HS-5 (cell line): ENCODE measurements around the gene CDK11B.
"Not testable (repeated sequence)": the region's sequence is repeated elsewhere in the genome, so short reads cannot be mapped to it uniquely, and the experiment has no call there.

Experiments used
- DNase-seq: peaks from one replicate; pipeline ENCODE4 v3.0.0-alpha.2; 2012; ENCODE audit warnings: low read depth

The CDK11B gene

DNA sequence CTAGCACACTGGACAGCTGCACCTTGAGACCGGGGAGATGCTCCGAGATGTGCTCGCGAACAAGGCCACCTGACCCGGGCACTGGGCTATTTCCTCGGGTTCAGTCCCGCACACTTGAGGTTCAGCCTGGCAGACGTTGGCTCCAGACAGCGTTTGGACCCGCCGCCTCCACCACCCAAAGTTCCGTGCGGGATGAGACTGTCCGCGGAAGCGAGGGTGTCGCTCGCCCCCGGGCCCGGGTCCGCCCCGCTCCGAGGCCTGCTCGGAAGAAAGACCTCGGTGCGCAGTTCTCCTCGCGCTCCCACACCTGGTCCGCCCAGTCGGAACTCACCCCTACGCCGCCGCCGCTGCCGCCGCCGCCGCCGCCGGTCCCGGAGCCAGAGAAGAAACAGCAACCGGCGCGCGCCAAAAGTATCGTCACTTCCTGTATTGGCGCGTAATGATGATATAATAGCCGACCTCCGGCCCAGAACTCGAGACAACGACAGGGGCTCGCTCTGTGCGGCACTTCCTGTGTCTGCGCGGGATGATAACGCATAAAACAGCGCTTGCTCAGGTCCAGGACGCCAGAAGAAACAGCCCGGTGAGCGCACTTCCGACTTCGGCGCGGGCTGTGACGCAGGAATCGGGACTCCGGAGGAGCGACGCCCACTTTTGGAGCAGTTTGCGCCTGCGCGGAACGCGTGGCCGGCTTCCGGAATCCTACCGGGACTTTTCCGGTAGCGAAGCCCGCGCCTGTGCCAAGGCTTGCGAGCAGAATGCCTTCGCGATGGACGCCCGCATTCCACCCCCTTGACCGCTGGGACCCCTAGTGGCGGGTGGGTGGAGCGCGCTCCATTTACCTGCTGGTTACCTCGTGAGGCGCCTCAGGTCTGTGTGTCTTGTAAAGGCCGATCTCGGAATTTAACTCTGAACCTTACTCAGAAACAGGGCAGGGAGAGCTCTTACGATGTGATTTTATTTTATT lies at the start of gene CDK11B:
Gene CDK11B (minus strand): TSS at position 422 of the 967 bp plus-strand sequence. CDS start 1,519 bp downstream, outside the sequence.
- peak; percentile 96 for DNase-seq

DNA sequence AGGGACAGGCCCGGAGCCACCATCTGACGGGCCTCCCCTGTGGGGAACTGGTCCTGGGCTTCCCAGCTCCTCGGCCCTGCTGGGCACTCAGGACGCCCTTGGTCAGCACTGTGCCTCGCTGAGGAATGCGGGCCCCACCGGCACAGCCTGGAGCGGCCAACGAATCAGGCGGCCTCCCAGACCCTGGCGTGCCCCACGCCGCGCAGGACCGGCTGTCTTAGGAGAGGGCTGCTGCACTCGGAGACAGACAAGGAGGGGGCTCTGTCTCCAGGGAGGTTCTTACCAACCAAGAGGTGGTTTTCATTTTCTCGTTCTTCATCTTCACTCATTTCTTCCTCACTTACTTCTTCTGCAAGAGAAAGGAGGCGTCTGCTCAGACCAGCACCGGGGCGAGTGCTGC lies 49.1 kb upstream of the CDK11B start:
- DNase-seq = not testable (repeated sequence)

DNA sequence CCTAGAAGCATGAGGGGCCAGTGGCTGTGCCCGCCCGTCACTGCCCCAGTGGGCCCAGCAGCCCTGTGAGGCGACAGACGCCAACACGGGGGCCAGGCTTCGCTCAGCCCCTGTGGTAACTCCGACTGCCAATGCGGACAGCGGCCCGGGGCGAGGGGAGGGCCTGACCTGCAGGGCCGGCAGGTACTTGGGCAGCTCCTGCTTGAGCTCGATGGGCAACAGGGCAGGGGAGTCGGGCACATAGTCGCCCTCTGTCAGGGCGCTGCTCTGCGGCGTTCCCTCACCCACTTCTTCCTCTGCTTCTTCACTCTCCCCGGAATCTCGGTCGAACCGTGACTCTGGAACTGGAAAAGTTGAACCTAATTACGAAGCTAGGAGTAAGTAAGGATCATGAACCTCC lies 48.4 kb upstream of the CDK11B start:
- DNase-seq = not testable (repeated sequence)

DNA sequence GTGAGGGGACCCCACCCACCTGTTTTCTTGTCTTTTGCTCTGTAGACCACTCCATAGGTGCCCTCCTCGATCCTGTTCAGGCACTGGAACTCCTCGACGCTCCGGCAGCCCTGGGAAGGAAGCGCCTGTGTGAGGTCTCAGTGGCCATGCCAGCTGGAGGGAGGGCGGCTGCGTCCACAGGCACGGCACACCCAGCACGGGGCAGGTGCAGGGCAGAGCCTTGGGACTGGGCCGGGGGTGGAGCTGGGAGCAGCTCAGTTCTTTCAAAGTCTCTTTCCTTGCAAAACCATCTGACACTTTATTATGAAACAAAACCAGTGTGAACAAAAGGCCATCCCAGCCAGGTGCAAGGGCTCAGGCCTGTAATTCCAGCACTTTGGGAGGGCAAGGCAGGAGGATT lies 46.8 kb upstream of the CDK11B start:
- DNase-seq = not testable (repeated sequence)

DNA sequence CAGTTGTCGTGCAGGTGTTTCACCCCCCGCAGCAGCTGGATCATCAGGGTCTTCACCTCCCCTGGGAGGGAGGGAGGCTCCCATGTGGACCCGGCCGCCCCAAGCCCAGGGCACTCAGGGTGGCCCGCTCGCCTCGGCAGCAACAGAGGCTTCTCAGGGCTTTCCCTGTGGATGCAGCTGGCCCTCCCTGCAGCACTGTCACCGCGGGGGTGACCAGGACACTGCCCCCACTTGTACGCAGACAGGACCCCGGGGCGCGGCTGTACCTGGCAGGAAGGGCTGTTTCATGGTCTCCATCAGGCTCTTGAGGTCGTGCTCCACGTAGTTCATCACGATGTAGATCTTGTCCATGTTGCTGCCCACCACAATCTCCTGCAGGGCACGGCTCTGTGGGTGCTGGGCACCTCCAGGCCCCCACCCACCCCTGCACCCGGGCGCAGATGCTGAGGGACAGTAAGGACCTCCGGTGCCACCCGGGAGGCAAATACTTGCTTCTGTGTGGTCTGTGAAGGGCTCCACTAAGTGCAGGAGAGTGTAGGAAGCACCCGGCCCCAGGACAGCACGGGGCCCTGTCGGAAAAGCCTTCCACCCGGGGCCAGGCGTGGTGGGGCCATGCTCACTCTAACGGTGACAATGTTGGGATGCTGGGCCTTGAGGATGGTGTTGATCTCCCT lies 45.6 kb upstream of the CDK11B start:
- not testable (repeated sequence) for DNase-seq

DNA sequence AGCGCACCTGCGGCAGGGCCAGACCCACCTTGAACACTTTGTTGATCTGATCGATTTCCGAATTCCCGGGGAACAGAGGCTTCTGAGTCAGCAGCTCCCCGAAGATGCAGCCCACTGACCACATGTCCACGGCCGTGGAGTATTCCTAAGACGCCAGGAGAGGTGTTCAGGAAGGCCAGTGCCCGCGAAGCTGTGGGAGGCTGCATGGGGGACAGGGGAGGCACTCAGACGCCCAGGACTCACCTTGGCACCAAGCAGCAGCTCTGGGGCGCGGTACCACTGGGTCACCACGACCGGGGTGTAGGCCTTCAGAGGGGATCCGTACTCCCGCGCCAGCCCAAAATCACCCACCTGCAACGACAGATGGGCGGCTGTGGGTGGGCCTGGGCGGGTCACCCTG lies 45.0 kb upstream of the CDK11B start:
- no peak for DNase-seq

DNA sequence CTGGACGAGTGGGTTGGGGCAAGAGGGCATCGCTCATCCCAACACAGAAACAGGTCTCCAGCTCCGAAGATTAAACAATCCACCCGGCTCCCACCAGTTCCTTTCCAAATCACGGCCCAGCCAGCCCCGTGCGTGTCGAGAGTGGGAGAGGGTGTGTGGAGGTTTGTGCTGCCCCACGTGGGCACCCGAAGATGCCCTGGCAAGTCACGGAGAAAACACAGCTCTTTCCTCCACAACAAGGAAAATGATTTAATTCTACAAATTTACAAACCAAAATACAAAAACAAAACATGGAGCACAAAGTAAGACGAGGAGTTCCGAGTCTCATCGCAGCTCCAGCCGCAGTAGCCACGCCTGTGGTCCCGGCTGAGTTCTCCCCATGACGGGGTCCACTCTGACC lies 43.7 kb upstream of the CDK11B start:
- DNase-seq = not testable (repeated sequence)

DNA sequence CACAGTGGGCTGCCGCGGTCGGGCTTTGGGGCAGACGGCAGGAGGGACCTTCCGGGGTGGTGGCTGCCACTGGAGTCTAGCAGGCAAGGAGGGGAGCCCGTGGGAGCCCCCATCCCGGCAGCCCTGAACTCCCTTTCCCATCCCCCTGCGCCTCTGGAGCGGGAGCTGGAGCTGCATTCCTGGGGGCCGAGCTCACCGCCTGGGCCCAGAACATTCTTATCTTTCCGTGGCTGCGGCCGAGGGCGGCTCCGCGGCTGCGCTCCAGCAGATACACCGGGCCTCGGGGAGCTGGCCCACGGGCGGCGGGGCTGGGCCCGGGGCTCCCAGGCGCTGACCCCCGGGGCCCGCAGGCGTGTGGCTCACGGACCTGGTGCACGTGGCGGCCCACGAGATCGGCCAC lies 41.8 kb upstream of the CDK11B start:
- DNase-seq = not testable (repeated sequence)

DNA sequence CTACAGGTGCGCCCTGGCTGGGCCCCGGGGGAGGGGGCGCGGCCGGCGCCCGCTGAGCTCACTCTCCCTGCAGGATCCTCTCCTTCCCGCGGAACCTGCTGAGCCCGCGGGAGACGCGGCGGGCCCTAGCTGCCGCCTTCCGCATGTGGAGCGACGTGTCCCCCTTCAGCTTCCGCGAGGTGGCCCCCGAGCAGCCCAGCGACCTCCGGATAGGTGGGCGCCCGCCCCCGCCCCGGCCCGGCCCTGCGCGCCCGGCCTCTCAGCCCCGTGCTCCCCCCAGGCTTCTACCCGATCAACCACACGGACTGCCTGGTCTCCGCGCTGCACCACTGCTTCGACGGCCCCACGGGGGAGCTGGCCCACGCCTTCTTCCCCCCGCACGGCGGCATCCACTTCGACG lies 41.3 kb upstream of the CDK11B start:
- DNase-seq = not testable (repeated sequence)

DNA sequence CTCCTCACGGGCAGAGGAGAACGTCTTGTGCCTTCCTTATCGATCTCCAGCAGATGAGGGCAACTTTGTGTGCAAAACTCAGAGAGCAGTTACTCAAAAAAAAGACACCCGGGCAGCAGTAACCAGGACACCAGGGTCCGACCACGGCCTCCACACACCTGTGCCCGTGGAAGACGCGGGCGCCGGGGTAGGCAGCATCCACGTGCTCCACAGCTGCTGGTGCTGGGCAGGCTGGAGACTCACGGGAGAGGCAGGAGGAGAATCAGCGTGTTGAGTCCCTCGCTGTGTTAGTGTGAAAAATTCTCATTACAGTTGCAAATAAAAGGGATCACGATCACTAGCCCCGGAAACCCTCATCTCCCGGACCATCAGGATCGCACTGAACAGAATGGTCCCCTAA lies 40.3 kb upstream of the CDK11B start:
- not testable (repeated sequence) for DNase-seq

DNA sequence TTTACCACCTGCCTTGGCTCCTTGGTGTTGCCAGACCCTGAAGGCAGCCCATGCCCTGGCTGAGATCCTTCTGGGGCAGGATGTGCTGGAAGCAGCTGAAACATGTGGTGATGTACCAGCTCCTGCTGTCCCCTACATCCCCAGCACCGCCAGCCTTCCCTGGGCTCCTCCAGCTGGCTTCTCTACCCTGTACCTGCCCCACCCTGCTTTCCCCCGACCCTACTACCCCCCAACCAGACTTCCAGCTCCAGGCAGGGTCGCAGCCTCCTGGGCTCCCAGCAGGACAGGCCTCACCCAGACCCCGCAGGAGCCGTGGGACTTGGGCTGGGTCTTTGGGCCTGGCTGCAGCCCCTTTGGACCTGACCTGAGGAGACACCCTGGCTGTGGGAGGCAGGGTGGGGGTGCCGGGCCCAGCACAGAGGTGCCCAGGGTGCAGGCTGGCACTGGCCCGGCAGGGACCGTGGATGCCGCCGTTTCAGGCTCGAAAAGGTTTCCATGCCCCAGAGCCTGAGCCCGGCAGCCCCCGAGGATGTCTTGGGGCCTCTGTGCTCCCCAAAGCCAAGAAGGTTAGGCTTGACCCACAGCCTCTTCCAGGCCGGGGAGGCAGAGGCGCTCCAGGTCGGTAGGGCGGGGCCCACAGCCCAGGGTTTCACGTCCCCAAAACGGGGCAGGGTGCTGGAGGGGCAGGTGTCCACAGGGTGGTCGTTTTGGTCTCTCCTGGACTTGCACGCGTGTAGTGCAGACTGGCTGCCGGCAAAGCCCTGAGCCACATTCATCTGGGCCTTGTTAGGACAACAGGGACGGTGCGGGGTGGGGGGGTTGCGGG lies 38.8 kb upstream of the CDK11B start:
- not testable (repeated sequence) for DNase-seq

DNA sequence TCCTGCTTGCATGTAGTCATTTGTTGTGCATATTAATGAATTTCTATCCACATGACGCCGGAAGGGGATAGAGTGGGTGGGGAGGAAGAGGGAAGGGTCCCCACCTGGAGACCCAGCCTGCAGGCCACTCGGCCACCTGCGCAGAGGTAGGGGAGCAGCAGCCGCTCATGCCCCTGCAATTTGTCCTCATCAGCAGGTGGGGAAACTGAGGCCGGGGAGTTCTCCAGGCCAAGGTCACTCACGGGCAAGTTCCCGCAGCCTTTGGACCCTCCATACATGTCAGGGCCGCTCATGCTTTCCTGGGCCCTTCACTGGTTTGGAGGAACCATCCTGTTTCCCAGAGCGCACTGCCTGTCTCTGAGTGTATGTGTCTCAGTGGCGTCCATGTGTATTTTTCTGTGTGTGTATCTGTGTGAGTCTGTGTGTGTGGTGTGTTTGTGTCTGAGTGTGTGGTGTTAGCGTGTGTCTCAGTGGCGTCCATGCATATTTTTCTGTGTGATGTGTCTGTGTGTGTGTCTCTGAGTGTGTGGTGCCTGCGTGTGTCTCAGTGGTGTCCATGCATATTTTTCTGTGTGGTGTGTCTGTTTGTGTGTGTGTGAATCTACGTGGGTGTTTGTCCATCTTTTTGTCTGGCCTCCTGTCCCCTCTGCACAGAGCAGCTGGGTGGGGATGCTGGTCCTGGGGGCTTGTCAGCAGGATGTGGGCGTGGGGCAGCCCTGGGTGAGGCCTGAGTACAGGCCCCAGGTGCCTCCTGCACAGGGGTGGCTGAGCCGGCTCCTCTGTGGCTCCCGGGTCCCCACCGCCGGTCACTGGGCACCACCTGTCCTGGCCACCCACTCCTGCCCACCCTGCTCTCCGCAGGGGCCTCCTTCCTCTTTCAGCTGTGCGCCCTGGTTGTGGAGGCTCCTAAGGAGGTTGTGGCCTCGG lies 37.9 kb upstream of the CDK11B start:
- not testable (repeated sequence) for DNase-seq

DNA sequence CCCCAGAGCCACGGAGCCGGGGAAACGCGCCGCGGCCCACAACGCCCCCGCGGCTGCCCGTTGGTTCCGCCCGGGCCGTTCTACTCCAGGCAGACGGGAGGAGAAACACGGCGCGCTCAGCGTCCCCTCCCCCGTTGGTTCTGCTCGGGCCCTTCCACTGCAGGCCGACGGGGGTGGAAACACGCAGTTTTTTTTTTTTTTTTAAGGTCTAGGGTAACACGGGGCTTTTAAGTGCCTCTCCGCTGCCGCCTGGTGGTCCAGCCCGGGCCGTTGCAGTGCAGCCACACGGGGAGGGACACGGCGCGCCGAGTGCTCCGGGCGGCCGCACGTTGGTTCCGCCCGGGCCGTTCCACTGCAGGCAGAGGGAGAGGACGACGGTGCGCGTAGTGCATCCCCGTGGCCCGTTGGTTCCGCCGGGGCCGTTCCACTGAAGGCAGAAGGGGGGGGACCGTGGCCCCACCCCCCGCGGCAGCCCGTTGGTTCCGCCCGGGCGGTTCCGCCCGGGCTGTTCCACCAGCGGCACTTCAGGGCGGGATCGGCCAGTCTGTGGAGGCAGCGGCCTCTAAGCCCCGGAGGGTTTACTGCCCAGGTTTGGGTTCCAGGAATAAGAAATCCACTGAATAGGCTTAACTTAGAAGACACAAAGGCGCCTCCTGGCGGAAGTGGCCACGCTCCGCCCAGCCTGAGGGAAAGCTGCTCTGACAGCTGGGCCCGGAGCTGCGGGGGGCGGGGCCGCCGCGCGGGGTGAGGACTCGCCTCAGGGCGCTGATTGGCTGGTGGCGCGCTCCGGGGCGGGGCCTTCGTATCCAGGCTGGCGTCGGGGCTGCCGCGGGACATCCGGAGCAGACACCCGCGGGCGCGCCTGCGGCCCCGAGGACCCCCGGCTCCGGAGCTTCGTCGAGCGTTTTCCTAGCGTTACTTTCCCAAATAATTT lies 34.2 kb upstream of the CDK11B start, which contains the start of gene SLC35E2B:
Gene SLC35E2B (minus strand): TSS at position 82 of the 934 bp plus-strand sequence. CDS start 16,096 bp downstream, outside the sequence.
- peak; percentile 51 for DNase-seq

DNA sequence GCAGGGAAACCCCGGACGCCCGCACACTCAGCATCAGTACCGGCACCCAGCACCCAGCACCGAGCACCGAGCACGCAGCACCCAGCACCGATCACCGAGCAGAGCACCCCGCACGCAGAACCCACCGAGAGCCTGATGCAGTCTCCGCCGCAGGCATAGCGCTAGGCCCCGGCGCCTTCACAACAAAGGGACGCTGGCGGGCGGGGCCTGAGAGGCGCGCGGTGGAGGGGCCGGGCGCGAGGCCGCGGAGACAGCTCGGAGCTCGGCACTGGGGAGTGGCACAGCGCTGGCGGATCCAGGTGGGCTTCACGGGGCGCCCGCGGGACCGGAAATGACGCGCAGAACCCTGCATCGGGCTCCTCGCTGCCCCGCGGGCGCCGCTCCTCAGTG lies 33.5 kb upstream of the CDK11B start:
- not testable (repeated sequence) for DNase-seq

DNA sequence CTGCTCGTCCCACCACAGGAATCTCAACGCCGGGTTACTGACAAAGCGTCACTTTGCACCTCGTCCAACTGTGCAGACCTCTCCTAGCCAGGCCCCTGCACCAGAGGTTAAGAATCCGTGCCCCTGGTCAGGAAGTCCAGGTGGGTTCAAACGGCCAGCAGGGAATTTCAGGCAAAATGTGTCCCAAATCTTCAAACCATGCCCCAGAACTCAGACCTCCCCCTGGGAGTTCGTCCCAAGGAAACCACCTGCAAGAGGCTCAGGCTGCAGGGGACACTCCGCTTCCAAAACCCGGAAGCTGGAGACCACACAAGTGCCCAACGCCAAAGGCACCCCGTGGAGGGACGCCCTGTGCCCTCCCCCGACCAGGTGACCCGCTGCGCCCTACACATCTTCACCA lies 32.6 kb upstream of the CDK11B start:
- not testable (repeated sequence) for DNase-seq

DNA sequence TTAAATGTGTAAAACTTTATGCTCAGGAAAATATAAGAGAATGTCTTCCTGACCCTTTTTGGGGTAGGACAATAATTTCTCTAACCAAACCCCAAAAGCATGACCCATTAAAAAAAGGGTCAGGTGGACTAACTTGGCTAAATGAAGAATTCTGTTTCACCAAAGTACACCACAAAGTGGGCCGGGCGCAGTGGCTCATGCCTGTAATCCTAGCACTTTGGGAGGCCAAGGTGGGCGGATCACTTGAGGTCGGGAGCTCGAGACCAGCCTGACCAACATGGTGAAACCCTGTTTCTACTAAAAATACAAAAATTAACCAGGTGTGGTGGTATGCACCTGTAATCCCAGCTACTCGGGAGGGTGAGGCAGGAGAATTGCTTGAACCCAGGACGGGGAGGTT lies 30.7 kb upstream of the CDK11B start:
- not testable (repeated sequence) for DNase-seq

DNA sequence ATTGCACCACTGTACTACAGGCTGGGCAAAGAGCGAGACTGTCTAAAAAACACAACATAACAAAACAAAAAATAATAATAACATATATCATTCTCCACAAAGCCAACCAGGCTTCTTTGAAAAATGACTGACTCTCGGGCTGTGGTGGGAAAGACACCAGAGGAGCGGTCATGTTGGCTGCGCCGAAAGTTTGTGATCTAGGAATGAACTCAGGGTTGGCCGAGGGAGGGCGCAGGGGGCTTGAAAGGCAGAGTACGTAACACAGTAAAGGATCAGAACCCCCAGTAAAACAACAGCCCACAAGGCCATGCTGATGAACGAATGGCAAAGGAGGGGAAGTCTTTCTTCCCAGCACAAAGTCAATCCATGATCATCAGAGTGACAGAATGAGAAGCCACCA lies 29.0 kb upstream of the CDK11B start:
- DNase-seq = no peak

DNA sequence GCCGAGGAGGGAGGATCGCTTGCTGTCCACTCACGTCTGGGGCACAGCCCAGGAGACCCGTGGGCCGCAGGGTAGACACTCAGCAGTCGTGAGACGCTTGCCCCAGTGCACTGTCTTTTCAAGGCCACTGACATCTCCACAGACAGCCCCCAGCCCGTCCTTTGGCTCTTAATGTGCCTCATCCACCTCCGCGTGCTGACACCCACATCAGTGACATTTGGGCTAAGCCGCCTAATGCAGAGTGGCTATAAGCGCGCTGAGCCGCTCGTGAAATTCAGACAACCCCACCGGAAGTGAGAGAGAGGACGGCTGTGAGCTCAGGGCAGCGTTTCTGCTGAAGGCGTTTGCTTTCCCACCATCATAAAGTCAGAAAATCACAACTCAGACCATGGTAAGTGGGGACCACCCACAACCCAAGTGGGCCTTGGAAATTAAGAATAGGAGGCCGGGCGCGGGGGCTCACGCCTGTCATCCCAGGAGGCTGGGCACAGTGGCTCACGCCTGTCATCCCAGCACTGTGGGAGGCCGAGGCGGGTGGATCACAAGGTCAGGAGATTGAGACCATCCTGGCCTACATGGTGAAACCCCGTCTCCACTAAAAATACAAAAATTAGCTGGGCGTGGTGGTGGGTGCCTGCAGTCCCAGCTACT lies 25.4 kb upstream of the CDK11B start:
- DNase-seq = no peak
